Ishikawa (cell line): ENCODE data around the gene KRTAP5-4.

Experiments
- CEBPB ChIP-seq: IDR thresholded peaks from 2 replicates; pipeline ENCODE4 v1.6.1; 2012
- EGR1 ChIP-seq: IDR thresholded peaks from 2 replicates; pipeline ENCODE4 v1.6.1; 2012
- EP300 ChIP-seq: IDR thresholded peaks from 2 replicates; pipeline ENCODE4 v1.6.1; 2012; ENCODE audit warnings: borderline replicate concordance
- FOXM1 ChIP-seq: IDR thresholded peaks from 2 replicates; pipeline ENCODE4 v1.6.1; 2012; ENCODE audit warnings: low read depth, borderline replicate concordance
- MAX ChIP-seq: IDR thresholded peaks from 2 replicates; pipeline ENCODE4 v1.6.1; 2012
- RAD21 ChIP-seq: IDR thresholded peaks from 2 replicates; pipeline ENCODE4 v1.6.1; 2012; ENCODE audit warnings: low read depth
- TAF1 ChIP-seq: IDR thresholded peaks from 2 replicates; pipeline ENCODE4 v1.6.1; 2012; ENCODE audit warnings: low read depth, mild to moderate bottlenecking
- TCF12 ChIP-seq: IDR thresholded peaks from 2 replicates; pipeline ENCODE4 v1.6.1; 2012; ENCODE audit warnings: low read depth
- TEAD4 ChIP-seq: IDR thresholded peaks from 2 replicates; pipeline ENCODE4 v1.6.1; 2012
- USF1 ChIP-seq: IDR thresholded peaks from 2 replicates; pipeline ENCODE4 v1.6.1; 2012
- YY1 ChIP-seq: IDR thresholded peaks from 2 replicates; pipeline ENCODE4 v1.6.1; 2012; ENCODE audit warnings: low read depth

- TF ChIP-seq YY1, result no peak
- no peak for TF ChIP-seq MAX
- TF ChIP-seq FOXM1, result no peak
- TF ChIP-seq EP300, result no peak
- TF ChIP-seq TCF12, result no peak
- no peak for TF ChIP-seq TEAD4
- no peak for TF ChIP-seq RAD21
- no peak for TF ChIP-seq TAF1
- no peak for TF ChIP-seq USF1
- TF ChIP-seq EGR1, result no peak
- no peak for TF ChIP-seq CEBPB
Observed at GRCh38 chr11:1650918-1651262, 29.0 kb upstream of the KRTAP5-4 start.
